ENCODE results near the gene EPS8L3. TPM values are rescaled to one million over a fixed set of nuclear protein-coding genes. Genes with fewer than 3 reads are reported as not detected.
"Not testable (repeated sequence)": the region's sequence is repeated elsewhere in the genome, so short reads cannot be mapped to it uniquely, and the experiment has no call there.

EPS8L3 gene
- total RNA-seq, 2 donors from 2014 or later: 4.2 TPM; not detected in 1

DNA sequence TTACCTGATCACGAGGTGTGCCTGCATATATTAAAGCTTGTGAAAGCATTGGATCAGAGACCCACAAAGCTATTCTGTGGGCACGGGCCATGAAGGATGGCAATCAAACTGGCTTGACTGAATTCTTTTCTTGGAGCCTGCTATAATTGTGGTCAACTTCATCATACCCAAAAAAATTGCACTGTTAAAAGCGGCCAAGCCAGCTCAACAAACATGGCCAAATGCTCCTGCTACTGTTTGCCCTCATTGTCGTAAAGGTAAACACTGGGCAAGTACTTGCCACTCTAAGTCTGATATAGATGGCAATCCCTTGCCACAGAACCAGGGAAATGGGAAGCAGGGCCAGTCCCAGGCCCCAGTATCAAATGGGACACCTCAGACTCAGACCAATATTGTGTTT, 58.3 kb downstream of the EPS8L3 start:
- DNase-seq (no peak), ATAC-seq (no peak)
- H3K27me3 ChIP-seq: no peaks in the 10 kb centered on the region
- H3K9me3 ChIP-seq: peaks cover 0 to 4% (median 0%) of the 10 kb centered on the region in 3 donors
- intact Hi-C loops (cut with DNase I): no loop called here
- H3K4me1 ChIP-seq: no peaks in the 10 kb centered on the region
- H3K4me3 ChIP-seq: no peak overlapping the region
- 59 to 66% methylated on average over 4 of the region's 4 CpGs for WGBS, 2 donors
- TF ChIP-seq CTCF (IDR thresholded peaks at IDR 0.05) (no peak), POLR2A (IDR thresholded peaks at IDR 0.05) (no peak)
- no peaks in the 10 kb centered on the region for H3K36me3 ChIP-seq (replicated peaks in 1 of 2; ENCODE audit: insufficient read depth in 1 of 2, low read depth in 2 of 2)
- H3K27ac ChIP-seq: no peak overlapping the region

DNA sequence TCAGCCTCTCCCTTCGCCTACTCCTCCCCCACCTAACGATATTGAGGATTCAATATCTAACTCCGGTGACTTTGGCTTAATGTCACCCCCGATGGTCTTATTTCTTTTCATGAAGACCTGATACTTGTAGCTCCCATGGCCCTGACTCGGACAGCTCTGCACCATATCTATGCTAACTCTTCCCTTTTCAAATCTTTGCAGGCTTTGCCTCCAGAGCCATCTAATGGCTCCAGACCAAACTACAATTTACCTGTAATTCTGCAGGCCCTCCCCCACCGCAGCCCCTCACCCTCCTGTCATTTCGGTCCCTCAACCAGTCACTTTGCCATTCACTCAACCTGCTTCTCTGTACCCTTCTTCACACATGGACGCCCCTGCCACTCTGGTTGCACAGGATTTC, 59.5 kb downstream of the EPS8L3 start:
- H3K36me3 ChIP-seq (replicated peaks in 1 of 2; ENCODE audit: insufficient read depth in 1 of 2, low read depth in 2 of 2): no peaks in the 10 kb centered on the region
- DNase-seq (no peak), ATAC-seq (no peak)
- 61 to 68% methylated on average over 8 of the region's 8 CpGs for WGBS, 2 donors
- TF ChIP-seq POLR2A (IDR thresholded peaks at IDR 0.05): no peak
- TF ChIP-seq CTCF (IDR thresholded peaks at IDR 0.05): peak in 4 of 7 experiments; percentile 11 to 34 (median 28)
- H3K4me3 ChIP-seq: no peak overlapping the region
- intact Hi-C loops (cut with DNase I): no loop called here
- no peaks in the 10 kb centered on the region for H3K27me3 ChIP-seq
- no peak overlapping the region for H3K27ac ChIP-seq
- H3K4me1 ChIP-seq: no peaks in the 10 kb centered on the region
- H3K9me3 ChIP-seq: peaks cover 0 to 4% (median 0%) of the 10 kb centered on the region in 3 donors

GRCh38 chr1:109702940-109703339, 60.8 kb downstream of the EPS8L3 start:
- H3K9me3 ChIP-seq; ATAC-seq; H3K27ac ChIP-seq; H3K36me3 ChIP-seq (replicated peaks in 1 of 2; ENCODE audit: insufficient read depth in 1 of 2, low read depth in 2 of 2); H3K27me3 ChIP-seq; DNase-seq; H3K4me3 ChIP-seq; intact Hi-C loops (cut with DNase I); H3K4me1 ChIP-seq: not testable (repeated sequence)
- WGBS, 2 donors: 89 to 90% methylated on average over 3 of the region's 3 CpGs

Other genes starting within 250 kb of the EPS8L3 start
- gene GPR61, start 224.1 kb downstream of the EPS8L3 start, total RNA-seq: not detected
- 1 to 10 TPM; 3.6 to 4.9 TPM for gene GNAI3, start 215.3 kb downstream of the EPS8L3 start, total RNA-seq
- gene GNAT2, start 144.3 kb downstream of the EPS8L3 start, total RNA-seq: not detected
- gene AMPD2, start 144.1 kb downstream of the EPS8L3 start, total RNA-seq: 100 to 1,000 TPM in 1 of 2 donors, 10 to 100 TPM in 1; 22.1 to 111 TPM
- gene GSTM4, start 107.8 kb downstream of the EPS8L3 start, total RNA-seq: 10 to 100 TPM; 24.1 to 37.2 TPM
- 10 to 100 TPM; 51.1 to 60.6 TPM for gene GSTM2, start 95.9 kb downstream of the EPS8L3 start, total RNA-seq
- 10 to 100 TPM in 1 of 2 donors, not detected in 1; 19.5 TPM for gene GSTM1, start 76.1 kb downstream of the EPS8L3 start, total RNA-seq
- gene GSTM5, start 51.7 kb downstream of the EPS8L3 start, total RNA-seq: 1 to 10 TPM in 1 of 2 donors, not detected in 1; 1.8 TPM
- 10 to 100 TPM; 68.5 to 73.8 TPM for gene GSTM3, start 22.9 kb downstream of the EPS8L3 start, total RNA-seq
- 10 to 100 TPM; 26.7 to 60.7 TPM for gene CSF1, start 146.9 kb upstream of the EPS8L3 start, total RNA-seq
- 10 to 100 TPM; 38.4 to 61.6 TPM for gene AHCYL1, start 220.8 kb upstream of the EPS8L3 start, total RNA-seq